Activated T-helper 17 cell treated with anti-CD3 and anti-CD28 coated beads, Interleukin-2, amount 50 U/mL, for 72 hours (primary cell): ENCODE results near the gene DNAH11. TPM values are rescaled to one million over a fixed set of nuclear protein-coding genes. Genes with fewer than 3 reads are reported as not detected.
A peak's percentile ranks its signal among the peaks of the same experiment; 100 is the strongest.

Source experiments
- ATAC-seq: fragments of 150-1000 bp; cut with Tn5 transposase; replicated peaks from 2 replicates; pipeline ENCODE4 v1.10.0; 2021; ENCODE audit warnings: mild to moderate bottlenecking, moderate library complexity
- H3K27ac Mint-ChIP-seq: one replicate; pipeline ENCODE4 v1.8.0; 2022; ENCODE audit warnings: mixed read lengths
- H3K27me3 Mint-ChIP-seq: one replicate; pipeline ENCODE4 v1.8.0; 2022; ENCODE audit warnings: mixed read lengths
- H3K36me3 Mint-ChIP-seq: one replicate; pipeline ENCODE4 v1.8.0; 2022; ENCODE audit warnings: low read depth, mild to moderate bottlenecking, mixed read lengths
- H3K4me1 Mint-ChIP-seq: one replicate; pipeline ENCODE4 v1.8.0; 2022; ENCODE audit warnings: mixed read lengths
- H3K4me3 Mint-ChIP-seq: one replicate; pipeline ENCODE4 v1.8.0; 2022; ENCODE audit warnings: mild to moderate bottlenecking, mixed read lengths
- H3K9me3 Mint-ChIP-seq: one replicate; pipeline ENCODE4 v1.8.0; 2022; ENCODE audit warnings: mixed read lengths
- total RNA-seq, 2 donors: library from RNA; stranded (reverse); gene quantifications; one replicate each; pipeline ENCODE4 v1.2.3, GENCODE V29; 2022

DNAH11 gene
- total RNA-seq, 2 donors from 2014 or later: 0.52 to 5.9 TPM

DNA sequence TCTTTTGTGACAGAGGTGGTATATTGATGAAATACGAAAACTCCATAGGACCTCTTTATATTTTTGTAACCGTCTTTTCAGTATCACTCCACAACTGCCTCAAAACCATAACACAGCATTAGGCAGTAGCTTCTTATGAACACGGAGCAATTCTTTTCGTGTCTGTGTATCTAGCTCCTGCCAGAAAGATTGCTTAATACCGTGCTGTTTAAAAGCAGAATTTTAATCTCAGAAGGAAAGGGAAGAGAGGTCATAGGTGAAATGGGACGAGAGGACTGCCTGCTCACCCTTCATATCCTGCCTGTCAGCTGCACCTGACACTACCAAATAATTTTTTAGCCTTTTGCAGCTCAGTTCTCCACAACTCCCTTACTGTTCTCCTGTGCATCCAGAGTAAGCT, 200.7 kb downstream of the DNAH11 start:
- Mint-ChIP-seq H3K4me3 (no peak overlapping the region), H3K27me3 (no peaks in the 10 kb centered on the region), H3K4me1 (no peaks in the 10 kb centered on the region), H3K9me3 (no peaks in the 10 kb centered on the region), H3K27ac (no peak overlapping the region), H3K36me3 (no peaks in the 10 kb centered on the region)
- no peak for ATAC-seq

DNA sequence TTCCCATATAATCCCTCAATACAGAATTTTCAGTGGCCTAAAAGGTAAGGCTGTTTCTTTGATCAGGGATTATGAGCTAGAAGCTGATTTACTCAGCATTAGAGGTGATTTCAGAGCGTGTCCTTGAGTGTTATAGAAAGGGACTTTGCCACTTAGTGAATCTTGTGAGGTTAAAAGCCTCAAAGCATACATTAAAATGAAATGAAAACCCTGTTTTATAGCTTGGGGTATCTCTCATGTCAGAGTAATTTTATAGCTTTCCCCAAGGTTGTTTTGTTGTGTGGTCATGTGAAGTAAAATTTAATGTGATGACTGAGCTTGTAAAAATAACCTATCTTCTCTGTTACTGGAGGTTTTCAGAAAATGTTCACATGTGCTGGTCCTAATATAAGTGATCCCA, 204.1 kb downstream of the DNAH11 start:
- no peaks in the 10 kb centered on the region for H3K4me1 Mint-ChIP-seq
- no peak overlapping the region for H3K4me3 Mint-ChIP-seq
- H3K27me3 Mint-ChIP-seq: no peaks in the 10 kb centered on the region
- no peak overlapping the region for H3K27ac Mint-ChIP-seq
- no peak for ATAC-seq
- no peaks in the 10 kb centered on the region for H3K9me3 Mint-ChIP-seq
- H3K36me3 Mint-ChIP-seq: no peaks in the 10 kb centered on the region

DNA sequence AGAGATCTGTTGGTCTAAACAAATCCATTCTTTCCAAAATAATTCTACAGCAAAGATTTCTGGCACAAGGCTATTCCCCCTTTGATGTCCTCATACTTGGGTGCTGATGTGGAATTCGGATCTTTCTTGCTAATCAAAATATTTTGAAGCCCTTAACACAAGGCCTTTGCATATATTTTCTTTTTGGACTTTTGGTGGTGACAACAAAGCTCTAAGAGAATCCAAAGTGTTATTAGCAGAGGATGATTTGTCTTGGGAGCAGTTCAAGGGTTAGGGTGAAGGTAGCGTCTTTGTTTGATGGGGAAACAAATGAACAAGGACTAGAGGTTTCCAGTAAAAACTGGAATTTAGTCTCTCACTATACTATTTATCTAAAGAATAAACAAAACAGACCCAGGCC, 205.0 kb downstream of the DNAH11 start:
- Mint-ChIP-seq H3K27me3 (no peaks in the 10 kb centered on the region), H3K9me3 (no peaks in the 10 kb centered on the region), H3K27ac (no peak overlapping the region), H3K4me1 (no peaks in the 10 kb centered on the region), H3K36me3 (no peaks in the 10 kb centered on the region), H3K4me3 (no peak overlapping the region)
- no peak for ATAC-seq

- H3K4me3 Mint-ChIP-seq: no peak overlapping the region
- no peaks in the 10 kb centered on the region for H3K27me3 Mint-ChIP-seq
- ATAC-seq: no peak
- H3K36me3 Mint-ChIP-seq: no peaks in the 10 kb centered on the region
- no peaks in the 10 kb centered on the region for H3K4me1 Mint-ChIP-seq
- H3K9me3 Mint-ChIP-seq: no peaks in the 10 kb centered on the region
- H3K27ac Mint-ChIP-seq: no peak overlapping the region
These were observed 206.5 kb downstream of the DNAH11 start for GRCh38 chr7:21749378-21749777.

GRCh38 chr7:21753071-21753470, 210.2 kb downstream of the DNAH11 start:
- no peak for ATAC-seq
- no peaks in the 10 kb centered on the region for H3K36me3 Mint-ChIP-seq
- no peak overlapping the region for H3K27ac Mint-ChIP-seq
- no peaks in the 10 kb centered on the region for H3K4me1 Mint-ChIP-seq
- H3K27me3 Mint-ChIP-seq: peaks cover 8% of the 10 kb centered on the region
- no peaks in the 10 kb centered on the region for H3K9me3 Mint-ChIP-seq
- no peak overlapping the region for H3K4me3 Mint-ChIP-seq

DNA sequence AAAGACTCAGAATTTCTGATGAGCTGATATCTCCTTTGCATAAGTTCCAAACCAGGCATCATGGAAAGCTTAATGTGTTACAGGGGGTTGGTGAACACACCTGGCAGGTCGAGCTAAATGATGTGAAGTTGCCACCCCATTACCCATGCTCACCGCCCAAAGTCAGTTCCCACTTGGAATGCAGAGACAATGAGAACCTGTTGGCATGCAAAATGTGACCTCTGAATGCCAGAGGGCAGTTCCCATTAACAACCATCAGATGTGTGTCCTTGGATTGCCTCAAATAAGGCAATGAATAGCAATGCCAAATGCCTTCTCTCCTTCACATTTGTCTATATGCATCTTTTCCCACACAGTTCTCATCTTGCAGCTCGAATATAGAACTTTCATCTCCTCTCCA, 212.1 kb downstream of the DNAH11 start:
- ATAC-seq: no peak
- H3K4me1 Mint-ChIP-seq: no peaks in the 10 kb centered on the region
- H3K9me3 Mint-ChIP-seq: no peaks in the 10 kb centered on the region
- no peaks in the 10 kb centered on the region for H3K36me3 Mint-ChIP-seq
- peaks cover 12% of the 10 kb centered on the region for H3K27me3 Mint-ChIP-seq
- H3K27ac Mint-ChIP-seq: no peak overlapping the region
- H3K4me3 Mint-ChIP-seq: no peak overlapping the region

GRCh38 chr7:21757537-21758282, 214.9 kb downstream of the DNAH11 start:
- Mint-ChIP-seq H3K4me3 (no peak overlapping the region), H3K9me3 (no peaks in the 10 kb centered on the region), H3K27me3 (peaks cover 12% of the 10 kb centered on the region), H3K36me3 (no peaks in the 10 kb centered on the region), H3K27ac (no peak overlapping the region), H3K4me1 (no peaks in the 10 kb centered on the region)
- no peak for ATAC-seq

GRCh38 chr7:21758286-21758685, 215.4 kb downstream of the DNAH11 start:
- H3K9me3 Mint-ChIP-seq: no peaks in the 10 kb centered on the region
- H3K4me3 Mint-ChIP-seq: no peak overlapping the region
- H3K36me3 Mint-ChIP-seq: no peaks in the 10 kb centered on the region
- no peaks in the 10 kb centered on the region for H3K4me1 Mint-ChIP-seq
- H3K27ac Mint-ChIP-seq: no peak overlapping the region
- ATAC-seq: no peak
- H3K27me3 Mint-ChIP-seq: peaks cover 12% of the 10 kb centered on the region

- Mint-ChIP-seq H3K27ac (no peak overlapping the region), H3K27me3 (peaks cover 10% of the 10 kb centered on the region), H3K9me3 (no peaks in the 10 kb centered on the region), H3K4me3 (no peak overlapping the region), H3K4me1 (no peaks in the 10 kb centered on the region), H3K36me3 (no peaks in the 10 kb centered on the region)
- no peak for ATAC-seq
These were observed 219.6 kb downstream of the DNAH11 start for GRCh38 chr7:21762469-21762868.

DNA sequence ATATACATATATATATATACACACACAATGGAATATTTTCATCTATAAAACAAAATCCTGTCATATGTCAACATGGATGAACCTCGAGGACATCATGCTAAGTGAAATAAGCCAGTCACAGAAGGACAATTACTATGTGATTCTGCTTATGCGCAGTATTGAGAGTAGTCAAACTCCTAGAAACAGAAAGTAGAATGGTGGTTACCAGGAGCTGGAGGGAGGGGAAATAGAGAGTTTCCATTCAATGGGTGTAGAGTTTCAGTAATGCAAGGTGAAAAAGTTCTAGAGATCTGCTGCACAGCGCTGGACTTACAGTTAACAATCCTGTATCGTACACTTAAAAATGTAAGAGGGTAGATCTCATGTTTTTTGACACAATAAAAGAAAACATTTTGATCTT, 221.0 kb downstream of the DNAH11 start:
- no peak overlapping the region for H3K27ac Mint-ChIP-seq
- H3K4me1 Mint-ChIP-seq: no peaks in the 10 kb centered on the region
- no peaks in the 10 kb centered on the region for H3K9me3 Mint-ChIP-seq
- H3K36me3 Mint-ChIP-seq: no peaks in the 10 kb centered on the region
- peak; percentile 44 for ATAC-seq
- H3K27me3 Mint-ChIP-seq: peaks cover 15% of the 10 kb centered on the region
- H3K4me3 Mint-ChIP-seq: no peak overlapping the region

- ATAC-seq: no peak
- Mint-ChIP-seq H3K36me3 (no peaks in the 10 kb centered on the region), H3K27me3 (peaks cover 13% of the 10 kb centered on the region), H3K27ac (no peak overlapping the region), H3K9me3 (no peaks in the 10 kb centered on the region), H3K4me1 (no peaks in the 10 kb centered on the region), H3K4me3 (no peak overlapping the region)
These were observed 223.4 kb downstream of the DNAH11 start for GRCh38 chr7:21766218-21766617.

DNA sequence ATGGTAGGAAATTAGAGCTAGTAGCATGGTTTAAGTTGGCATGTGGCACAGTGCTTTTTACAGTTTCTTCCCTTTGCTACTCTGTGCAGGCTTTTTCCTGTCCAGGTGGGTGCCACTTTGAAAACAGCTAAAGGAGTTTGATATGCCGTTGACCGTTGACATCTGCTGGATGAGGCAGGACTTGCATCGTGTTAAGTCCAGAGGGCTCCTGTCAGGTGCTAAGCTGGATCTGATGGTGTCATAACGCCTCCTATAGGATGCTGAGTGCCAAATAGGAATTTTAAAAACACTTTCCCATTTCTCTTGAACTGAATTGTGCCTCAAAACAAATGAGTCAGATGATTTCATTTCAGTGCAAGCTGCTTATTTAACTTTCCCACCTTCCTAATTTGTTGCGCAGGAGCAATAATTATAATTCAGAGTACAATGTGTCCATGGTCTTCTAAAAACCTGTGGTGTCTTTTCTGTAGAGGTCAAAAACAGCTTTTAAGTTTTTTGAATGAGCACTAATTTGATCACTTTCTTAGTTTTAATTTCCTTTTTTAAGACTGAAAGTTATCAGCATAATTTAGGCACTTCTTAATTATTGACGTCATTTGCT, 224.6 kb downstream of the DNAH11 start:
- Mint-ChIP-seq H3K27ac (no peak overlapping the region), H3K9me3 (no peaks in the 10 kb centered on the region), H3K4me1 (no peaks in the 10 kb centered on the region), H3K4me3 (no peak overlapping the region), H3K27me3 (peaks cover 19% of the 10 kb centered on the region), H3K36me3 (no peaks in the 10 kb centered on the region)
- ATAC-seq: peak; percentile 38

DNA sequence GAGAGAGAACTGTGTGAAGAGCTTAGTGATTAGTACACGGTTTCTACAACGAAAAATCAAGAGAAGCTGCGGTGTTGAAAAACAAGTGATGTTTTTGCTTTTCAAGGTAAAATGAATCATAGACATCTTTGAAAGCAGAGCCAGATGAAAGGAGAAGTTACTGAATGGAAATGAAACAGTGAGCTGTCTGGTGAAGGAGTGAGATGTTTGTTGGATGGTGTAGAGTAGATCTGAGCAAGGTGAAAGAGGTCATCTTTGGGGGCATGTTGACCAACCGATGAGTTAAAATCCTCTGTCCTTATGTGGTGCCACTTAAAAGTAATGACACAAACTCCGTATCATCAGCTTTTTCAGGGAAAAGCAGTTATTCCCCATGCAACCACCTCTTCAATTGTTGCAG, 225.4 kb downstream of the DNAH11 start:
- Mint-ChIP-seq H3K9me3 (no peaks in the 10 kb centered on the region), H3K27me3 (peaks cover 22% of the 10 kb centered on the region), H3K27ac (no peak overlapping the region), H3K36me3 (no peaks in the 10 kb centered on the region), H3K4me3 (no peak overlapping the region), H3K4me1 (no peaks in the 10 kb centered on the region)
- peak; percentile 63 for ATAC-seq

- no peak overlapping the region for H3K4me3 Mint-ChIP-seq
- H3K4me1 Mint-ChIP-seq: no peaks in the 10 kb centered on the region
- H3K27me3 Mint-ChIP-seq: peaks cover 34% of the 10 kb centered on the region
- no peak overlapping the region for H3K27ac Mint-ChIP-seq
- no peaks in the 10 kb centered on the region for H3K9me3 Mint-ChIP-seq
- no peak for ATAC-seq
- no peaks in the 10 kb centered on the region for H3K36me3 Mint-ChIP-seq
These were observed 228.4 kb downstream of the DNAH11 start for GRCh38 chr7:21771266-21771665.

GRCh38 chr7:21771906-21772610, 229.2 kb downstream of the DNAH11 start:
- Mint-ChIP-seq H3K27me3 (peaks cover 37% of the 10 kb centered on the region), H3K9me3 (no peaks in the 10 kb centered on the region), H3K36me3 (no peaks in the 10 kb centered on the region), H3K4me1 (no peaks in the 10 kb centered on the region), H3K4me3 (no peak overlapping the region), H3K27ac (no peak overlapping the region)
- no peak for ATAC-seq
